ENCODE data around the gene CACNA1B.

The CACNA1B gene

DNA sequence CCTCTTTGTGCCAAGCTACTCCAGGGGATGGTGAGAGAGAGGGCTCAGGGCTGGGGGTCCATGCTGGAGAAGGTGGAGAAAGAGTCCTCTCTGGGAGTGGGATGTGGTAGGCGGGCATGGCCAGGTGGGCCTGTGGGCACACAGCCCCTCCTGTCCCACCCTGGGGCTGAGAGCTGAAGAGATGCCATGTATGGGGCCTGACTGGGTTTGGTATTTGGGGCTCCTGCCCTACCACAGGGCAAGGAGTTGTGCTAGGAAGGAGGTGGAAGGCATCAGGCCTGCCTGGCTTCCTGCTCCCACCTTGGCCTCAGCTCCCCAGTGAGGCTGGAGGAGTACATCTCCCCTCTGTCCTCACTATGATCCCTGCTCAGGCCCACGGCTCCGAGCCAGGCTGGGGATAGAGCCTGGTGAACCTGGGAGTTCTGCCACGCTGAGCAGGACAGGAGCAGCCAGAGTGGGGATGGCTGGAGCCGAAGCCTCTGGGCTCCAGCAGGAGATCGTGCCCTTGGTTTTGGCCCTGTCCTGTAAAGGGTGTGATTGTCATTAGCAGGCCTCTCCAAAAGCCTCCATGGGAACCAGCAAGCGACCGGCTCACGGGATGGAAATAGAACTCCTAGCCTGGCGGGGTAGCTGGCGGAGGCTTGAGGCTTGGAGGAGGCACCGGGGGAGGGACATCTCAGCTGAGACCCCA lies 75.5 kb downstream of the CACNA1B start:
- Histone ChIP-seq H3K9ac (ENCODE audit: low read depth in 1 of 2, low read length in 2 of 2) (no peak overlapping the region), H3K4me1 (ENCODE audit: control insufficient read depth in 1 of 2, insufficient read depth in 2 of 2, low read length in 2 of 2) (no peaks in the 10 kb centered on the region)

DNA sequence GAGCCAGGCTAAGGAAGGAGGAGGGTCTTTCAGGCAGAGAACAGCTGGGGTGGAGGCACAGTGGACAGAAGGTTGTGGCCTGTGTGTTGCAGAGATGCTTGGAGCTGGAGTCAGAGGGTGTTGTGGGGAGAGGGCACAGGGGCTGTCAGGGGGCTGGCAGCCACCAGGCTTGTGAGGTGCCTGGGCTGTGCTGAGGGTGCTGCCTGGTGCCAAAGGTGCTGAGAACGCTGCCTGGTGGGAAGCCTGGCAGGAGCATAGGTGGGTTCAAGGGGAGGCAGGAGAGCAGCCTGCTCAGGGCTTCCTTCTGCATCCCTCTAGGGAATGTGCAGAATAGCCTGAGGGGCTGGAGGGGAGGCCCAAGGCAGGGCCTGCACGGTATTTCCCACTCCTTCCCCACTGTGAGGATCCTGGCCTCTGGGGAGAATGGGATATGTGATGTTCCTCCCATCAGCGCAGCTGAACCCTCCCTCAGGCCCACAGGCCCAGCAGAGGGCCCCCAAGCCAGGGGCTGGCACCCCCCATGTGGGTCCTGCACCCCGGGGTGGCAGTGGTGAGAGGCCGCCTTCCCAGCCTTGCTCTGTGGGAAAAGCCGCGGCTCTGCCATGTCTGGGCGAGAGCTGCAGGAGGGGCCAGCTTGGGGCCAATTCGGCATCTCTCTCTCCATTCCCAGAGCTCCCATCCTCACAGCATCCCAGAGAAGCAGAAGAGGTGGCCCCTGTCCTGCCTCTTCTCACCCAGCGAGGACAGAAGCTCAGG lies 76.3 kb downstream of the CACNA1B start:
- Histone ChIP-seq H3K27me3 (ENCODE audit: control insufficient read depth in 1 of 2, insufficient read depth in 2 of 2, low read length in 2 of 2) (no peaks in the 10 kb centered on the region), H3K27ac (ENCODE audit: low read depth, low read length) (no peak overlapping the region), H3K9ac (ENCODE audit: low read depth in 1 of 2, low read length in 2 of 2) (no peak overlapping the region), H3K9me3 (ENCODE audit: control insufficient read depth in 1 of 2, low read length in 2 of 2) (no peaks in the 10 kb centered on the region), H3K4me3 (ENCODE audit: low read depth in 1 of 2, low read length in 2 of 2) (no peak overlapping the region), H3K36me3 (ENCODE audit: control insufficient read depth in 1 of 2, insufficient read depth in 2 of 2, low read length in 2 of 2) (no peaks in the 10 kb centered on the region), H3K4me1 (ENCODE audit: control insufficient read depth in 1 of 2, insufficient read depth in 2 of 2, low read length in 2 of 2) (no peaks in the 10 kb centered on the region)

More for the DNA sequence above, 75.5 kb downstream of the CACNA1B start:
- Histone ChIP-seq H3K9me3 (ENCODE audit: control insufficient read depth in 1 of 2, low read length in 2 of 2) (no peaks in the 10 kb centered on the region), H3K4me3 (ENCODE audit: low read depth in 1 of 2, low read length in 2 of 2) (no peak overlapping the region), H3K36me3 (ENCODE audit: control insufficient read depth in 1 of 2, insufficient read depth in 2 of 2, low read length in 2 of 2) (no peaks in the 10 kb centered on the region), H3K27me3 (ENCODE audit: control insufficient read depth in 1 of 2, insufficient read depth in 2 of 2, low read length in 2 of 2) (no peaks in the 10 kb centered on the region), H3K27ac (ENCODE audit: low read depth, low read length) (no peak overlapping the region)

DNA sequence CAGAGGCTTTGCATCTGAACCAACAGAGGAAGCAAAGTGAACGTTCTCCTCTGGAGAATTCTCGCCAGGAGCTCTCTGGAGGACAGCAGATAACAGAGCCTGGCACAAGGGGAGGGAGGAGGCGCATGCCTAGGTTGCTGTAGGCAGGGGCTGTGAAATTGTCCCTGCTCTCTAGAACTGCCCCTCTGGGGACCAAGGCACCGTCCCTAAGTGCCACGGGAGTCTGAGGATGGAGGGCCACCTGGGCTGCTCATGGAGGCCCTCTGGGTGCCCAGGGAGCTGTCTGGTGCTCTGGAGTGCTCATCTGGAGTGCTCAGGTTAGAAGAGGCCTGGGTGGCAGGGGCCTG lies 77.6 kb downstream of the CACNA1B start:
- Histone ChIP-seq H3K9me3 (ENCODE audit: control insufficient read depth in 1 of 2, low read length in 2 of 2) (no peaks in the 10 kb centered on the region), H3K9ac (ENCODE audit: low read depth in 1 of 2, low read length in 2 of 2) (no peak overlapping the region), H3K4me3 (ENCODE audit: low read depth in 1 of 2, low read length in 2 of 2) (no peak overlapping the region), H3K4me1 (ENCODE audit: control insufficient read depth in 1 of 2, insufficient read depth in 2 of 2, low read length in 2 of 2) (no peaks in the 10 kb centered on the region), H3K27ac (ENCODE audit: low read depth, low read length) (no peak overlapping the region), H3K36me3 (ENCODE audit: control insufficient read depth in 1 of 2, insufficient read depth in 2 of 2, low read length in 2 of 2) (no peaks in the 10 kb centered on the region), H3K27me3 (ENCODE audit: control insufficient read depth in 1 of 2, insufficient read depth in 2 of 2, low read length in 2 of 2) (no peaks in the 10 kb centered on the region)

DNA sequence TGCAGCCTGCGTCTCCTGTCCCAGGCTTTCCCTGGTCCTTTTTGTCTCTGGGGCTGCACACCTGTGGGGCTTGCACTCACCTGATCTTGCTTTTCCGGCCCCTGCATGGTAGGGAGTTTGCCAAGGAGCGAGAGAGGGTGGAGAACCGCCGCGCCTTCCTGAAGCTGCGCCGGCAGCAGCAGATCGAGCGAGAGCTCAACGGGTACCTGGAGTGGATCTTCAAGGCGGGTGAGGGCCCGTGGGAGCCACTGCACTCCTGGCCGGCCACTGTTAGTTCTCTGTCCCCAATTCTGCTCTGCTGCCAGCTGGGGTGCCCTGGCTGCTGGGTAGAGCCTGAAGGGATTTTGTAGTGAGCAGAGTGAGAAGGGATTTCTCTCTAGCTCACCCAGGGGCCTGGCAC lies 78.0 kb downstream of the CACNA1B start:
- no peak overlapping the region for H3K4me3 ChIP-seq (ENCODE audit: low read depth in 1 of 2, low read length in 2 of 2)
- no peak overlapping the region for H3K9ac ChIP-seq (ENCODE audit: low read depth in 1 of 2, low read length in 2 of 2)
- no peaks in the 10 kb centered on the region for H3K4me1 ChIP-seq (ENCODE audit: control insufficient read depth in 1 of 2, insufficient read depth in 2 of 2, low read length in 2 of 2)
- no peaks in the 10 kb centered on the region for H3K9me3 ChIP-seq (ENCODE audit: control insufficient read depth in 1 of 2, low read length in 2 of 2)
- no peak overlapping the region for H3K27ac ChIP-seq (ENCODE audit: low read depth, low read length)
- no peaks in the 10 kb centered on the region for H3K27me3 ChIP-seq (ENCODE audit: control insufficient read depth in 1 of 2, insufficient read depth in 2 of 2, low read length in 2 of 2)
- no peaks in the 10 kb centered on the region for H3K36me3 ChIP-seq (ENCODE audit: control insufficient read depth in 1 of 2, insufficient read depth in 2 of 2, low read length in 2 of 2)

DNA sequence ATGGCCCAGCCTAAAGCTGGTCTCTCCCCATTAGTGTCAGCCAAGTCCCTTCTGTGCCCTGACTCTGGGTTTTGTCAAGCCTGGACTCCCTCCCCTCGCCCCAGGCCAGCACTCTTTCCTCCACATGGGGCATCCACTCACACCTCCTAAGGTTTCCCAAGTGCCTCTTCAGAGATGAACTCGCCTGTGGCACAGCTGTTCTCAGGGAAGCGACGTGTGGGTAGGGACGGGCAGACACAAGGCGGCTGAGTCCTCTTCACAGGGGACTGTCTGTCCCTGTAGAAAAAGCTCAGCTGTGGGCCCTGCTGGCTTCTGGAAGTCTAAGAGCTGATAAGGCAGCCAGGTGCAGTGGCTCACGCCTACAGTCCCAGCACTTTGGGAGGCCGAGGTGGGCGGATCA lies 78.5 kb downstream of the CACNA1B start:
- Histone ChIP-seq H3K4me3 (ENCODE audit: low read depth in 1 of 2, low read length in 2 of 2) (no peak overlapping the region), H3K27ac (ENCODE audit: low read depth, low read length) (no peak overlapping the region), H3K4me1 (ENCODE audit: control insufficient read depth in 1 of 2, insufficient read depth in 2 of 2, low read length in 2 of 2) (no peaks in the 10 kb centered on the region), H3K9me3 (ENCODE audit: control insufficient read depth in 1 of 2, low read length in 2 of 2) (no peaks in the 10 kb centered on the region), H3K27me3 (ENCODE audit: control insufficient read depth in 1 of 2, insufficient read depth in 2 of 2, low read length in 2 of 2) (no peaks in the 10 kb centered on the region), H3K9ac (ENCODE audit: low read depth in 1 of 2, low read length in 2 of 2) (no peak overlapping the region), H3K36me3 (ENCODE audit: control insufficient read depth in 1 of 2, insufficient read depth in 2 of 2, low read length in 2 of 2) (no peaks in the 10 kb centered on the region)

DNA sequence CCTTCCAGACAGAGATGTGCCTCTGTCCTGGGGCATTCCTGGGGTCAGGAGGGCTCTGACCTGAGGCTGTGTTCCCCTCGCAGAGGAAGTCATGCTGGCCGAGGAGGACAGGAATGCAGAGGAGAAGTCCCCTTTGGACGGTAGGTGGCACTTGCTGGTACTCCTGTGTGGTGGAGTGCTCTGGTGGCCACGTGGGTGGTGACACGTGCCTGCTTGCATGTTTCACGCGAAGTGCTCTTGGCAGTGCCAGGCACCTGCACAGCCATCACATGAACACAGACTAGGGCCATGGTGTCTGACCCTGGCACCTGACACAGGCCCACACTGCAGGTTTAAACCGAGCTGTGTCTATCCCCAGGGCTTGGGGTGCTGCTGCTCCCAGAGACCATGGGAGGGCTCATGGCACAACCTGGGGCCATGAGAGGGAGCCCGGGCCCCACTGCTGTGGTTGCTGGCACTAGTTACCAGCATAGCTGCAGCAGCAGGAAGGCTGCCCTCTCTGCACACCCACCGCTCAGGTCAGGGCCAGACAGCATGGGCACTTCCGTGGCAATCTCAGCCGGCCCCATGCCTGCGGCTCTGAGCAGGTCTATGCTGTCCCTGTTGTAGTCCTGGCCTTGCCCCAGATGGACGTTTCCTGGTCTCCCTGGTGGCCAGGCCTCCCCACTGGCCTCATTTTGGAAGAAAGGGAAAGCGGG lies 79.3 kb downstream of the CACNA1B start:
- Histone ChIP-seq H3K9me3 (ENCODE audit: control insufficient read depth in 1 of 2, low read length in 2 of 2) (no peaks in the 10 kb centered on the region), H3K27ac (ENCODE audit: low read depth, low read length) (no peak overlapping the region), H3K27me3 (ENCODE audit: control insufficient read depth in 1 of 2, insufficient read depth in 2 of 2, low read length in 2 of 2) (no peaks in the 10 kb centered on the region), H3K36me3 (ENCODE audit: control insufficient read depth in 1 of 2, insufficient read depth in 2 of 2, low read length in 2 of 2) (no peaks in the 10 kb centered on the region), H3K4me3 (ENCODE audit: low read depth in 1 of 2, low read length in 2 of 2) (no peak overlapping the region), H3K4me1 (ENCODE audit: control insufficient read depth in 1 of 2, insufficient read depth in 2 of 2, low read length in 2 of 2) (no peaks in the 10 kb centered on the region), H3K9ac (ENCODE audit: low read depth in 1 of 2, low read length in 2 of 2) (no peak overlapping the region)

DNA sequence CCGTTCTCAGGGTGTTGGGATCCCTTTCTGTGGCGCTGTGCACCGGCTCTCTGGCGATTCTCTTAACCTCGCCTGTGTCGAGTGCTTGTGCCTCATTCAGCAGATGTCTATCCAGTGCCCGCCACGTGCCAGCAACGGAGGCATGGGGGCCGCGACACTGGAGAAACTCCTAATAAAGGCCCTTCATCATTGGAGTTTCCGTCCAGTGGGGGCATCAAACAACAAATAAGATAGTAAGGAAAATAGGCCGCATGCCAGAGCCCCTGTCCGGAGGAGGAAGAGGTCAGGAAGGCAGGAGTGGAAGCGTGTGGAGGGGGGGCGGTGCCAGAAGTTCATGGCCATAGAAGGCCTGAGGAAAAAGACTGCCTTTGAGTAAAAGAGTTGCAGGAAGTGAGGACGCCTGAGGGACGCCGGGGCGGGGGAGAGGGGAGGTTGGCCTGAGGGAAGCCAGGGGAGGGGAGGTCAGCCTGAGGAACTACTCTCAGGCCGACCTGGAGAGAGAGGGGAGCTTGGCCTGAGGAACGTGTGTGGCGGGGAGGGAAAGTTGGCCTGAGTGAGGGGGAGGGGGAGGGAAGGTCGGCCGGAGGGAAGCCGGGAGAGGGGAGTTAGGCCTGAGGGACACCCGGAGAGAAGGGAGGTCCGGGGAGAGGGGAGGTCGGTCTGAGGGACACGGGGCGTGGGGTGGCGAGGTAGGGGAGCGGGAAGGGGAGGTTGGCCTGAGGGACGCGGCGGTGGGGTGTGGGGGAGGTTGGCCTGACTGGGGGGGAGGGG lies 82.2 kb downstream of the CACNA1B start:
- Histone ChIP-seq H3K4me3 (ENCODE audit: low read depth in 1 of 2, low read length in 2 of 2) (no peak overlapping the region), H3K27me3 (ENCODE audit: control insufficient read depth in 1 of 2, insufficient read depth in 2 of 2, low read length in 2 of 2) (no peaks in the 10 kb centered on the region), H3K27ac (ENCODE audit: low read depth, low read length) (no peak overlapping the region), H3K36me3 (ENCODE audit: control insufficient read depth in 1 of 2, insufficient read depth in 2 of 2, low read length in 2 of 2) (no peaks in the 10 kb centered on the region), H3K9ac (ENCODE audit: low read depth in 1 of 2, low read length in 2 of 2) (no peak overlapping the region), H3K4me1 (ENCODE audit: control insufficient read depth in 1 of 2, insufficient read depth in 2 of 2, low read length in 2 of 2) (no peaks in the 10 kb centered on the region), H3K9me3 (ENCODE audit: control insufficient read depth in 1 of 2, low read length in 2 of 2) (no peaks in the 10 kb centered on the region)

DNA sequence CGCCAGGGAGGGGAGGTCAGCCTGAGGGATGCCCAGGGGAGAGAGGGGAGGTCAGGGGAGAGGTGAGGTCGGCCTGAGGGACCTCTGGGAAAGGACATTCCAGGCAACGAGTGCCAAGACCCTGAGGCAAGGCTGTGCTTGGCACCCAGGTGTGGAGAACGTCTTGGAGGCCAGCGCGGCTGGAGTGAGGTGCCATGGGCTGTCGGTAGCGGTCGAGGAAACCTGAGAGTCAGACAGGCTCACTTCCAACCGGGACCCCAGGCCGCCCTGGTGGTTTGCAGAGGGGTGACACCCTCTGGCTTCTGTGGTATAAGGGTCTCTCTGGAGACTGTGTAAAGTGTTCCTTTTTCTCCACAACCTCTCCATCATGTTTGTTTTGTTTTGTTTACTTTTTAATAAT lies 82.9 kb downstream of the CACNA1B start:
- Histone ChIP-seq H3K4me3 (ENCODE audit: low read depth in 1 of 2, low read length in 2 of 2) (no peak overlapping the region), H3K36me3 (ENCODE audit: control insufficient read depth in 1 of 2, insufficient read depth in 2 of 2, low read length in 2 of 2) (no peaks in the 10 kb centered on the region), H3K9me3 (ENCODE audit: control insufficient read depth in 1 of 2, low read length in 2 of 2) (no peaks in the 10 kb centered on the region), H3K9ac (ENCODE audit: low read depth in 1 of 2, low read length in 2 of 2) (no peak overlapping the region), H3K4me1 (ENCODE audit: control insufficient read depth in 1 of 2, insufficient read depth in 2 of 2, low read length in 2 of 2) (no peaks in the 10 kb centered on the region), H3K27me3 (ENCODE audit: control insufficient read depth in 1 of 2, insufficient read depth in 2 of 2, low read length in 2 of 2) (no peaks in the 10 kb centered on the region), H3K27ac (ENCODE audit: low read depth, low read length) (no peak overlapping the region)

DNA sequence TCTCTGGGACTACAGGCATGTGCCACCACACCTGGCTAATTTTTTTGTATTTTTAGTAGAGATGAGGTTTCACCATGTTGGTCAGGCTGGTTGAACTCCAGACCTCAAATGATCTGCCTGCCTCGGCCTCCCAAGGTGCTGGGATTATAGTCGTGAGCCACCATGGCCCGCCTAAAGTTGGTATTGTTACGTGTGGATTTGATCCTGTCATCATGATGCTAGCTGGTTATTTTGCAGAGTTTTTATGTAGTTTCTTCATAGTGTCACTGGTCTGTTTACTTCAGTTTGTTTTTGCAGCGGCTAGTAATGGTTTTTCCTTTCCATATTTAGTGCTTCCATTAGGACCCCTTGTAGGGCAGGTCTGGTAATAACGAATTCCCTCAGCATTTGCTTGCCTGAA lies 85.9 kb downstream of the CACNA1B start:
- H3K36me3 ChIP-seq (ENCODE audit: control insufficient read depth in 1 of 2, insufficient read depth in 2 of 2, low read length in 2 of 2): no peaks in the 10 kb centered on the region
- no peak overlapping the region for H3K27ac ChIP-seq (ENCODE audit: low read depth, low read length)
- no peaks in the 10 kb centered on the region for H3K4me1 ChIP-seq (ENCODE audit: control insufficient read depth in 1 of 2, insufficient read depth in 2 of 2, low read length in 2 of 2)
- no peaks in the 10 kb centered on the region for H3K27me3 ChIP-seq (ENCODE audit: control insufficient read depth in 1 of 2, insufficient read depth in 2 of 2, low read length in 2 of 2)
- no peak overlapping the region for H3K9ac ChIP-seq (ENCODE audit: low read depth in 1 of 2, low read length in 2 of 2)
- no peak overlapping the region for H3K4me3 ChIP-seq (ENCODE audit: low read depth in 1 of 2, low read length in 2 of 2)
- H3K9me3 ChIP-seq (ENCODE audit: control insufficient read depth in 1 of 2, low read length in 2 of 2): no peaks in the 10 kb centered on the region

Data from duodenal mucosa (tissue), 2 donors.